Neural cell (in vitro differentiated cells): Measurements from ENCODE around the gene BRIX1. TPM values are rescaled to one million over a fixed set of nuclear protein-coding genes. Genes with fewer than 3 reads are reported as not detected.

ENCODE experiments used
- H2AFZ ChIP-seq: fragments of 200-600, 300-800 bp; sonication (generic), shearing (Covaris generic); 2 replicates; pipeline ENCODE4 v1.6.0; 2014; ENCODE audit warnings: low read depth, mild to moderate bottlenecking, antibody characterized with exemption, low read length, moderate library complexity
- H3F3A ChIP-seq: fragments of 200-600 bp; shearing (Covaris generic); 2 replicates; pipeline ENCODE4 v1.6.1; 2016; ENCODE audit warnings: mild to moderate bottlenecking, moderate library complexity, mixed read lengths, antibody characterized with exemption, low read length; ENCODE audit not compliant: insufficient read depth, poor library complexity, severe bottlenecking
- H3K27ac ChIP-seq: fragments of 200-600, 300-800 bp; sonication (generic), shearing (Covaris generic); 2 replicates; pipeline ENCODE4 v1.5.1; 2014; ENCODE audit warnings: mild to moderate bottlenecking, low read length, moderate library complexity
- H3K27me3 ChIP-seq: fragments of 300-800, 200-600 bp; sonication (generic), shearing (Covaris generic); 2 replicates; pipeline ENCODE4 v1.6.0; 2014; ENCODE audit warnings: mild to moderate bottlenecking, low read depth, low read length, moderate library complexity; ENCODE audit not compliant: insufficient read depth
- H3K36me3 ChIP-seq: fragments of 300-800, 200-600 bp; sonication (generic), shearing (Covaris generic); 2 replicates; pipeline ENCODE4 v1.5.1; 2014; ENCODE audit warnings: mild to moderate bottlenecking, antibody characterized with exemption, low read length, moderate library complexity; ENCODE audit not compliant: insufficient read depth
- H3K4me2 ChIP-seq: fragments of 300-800, 200-600 bp; sonication (generic), shearing (Covaris generic); 2 replicates; pipeline ENCODE4 v1.6.0; 2014; ENCODE audit warnings: mild to moderate bottlenecking, low read length
- H3K4me3 ChIP-seq: fragments of 300-800, 200-600 bp; sonication (generic), shearing (Covaris generic); 2 replicates; pipeline ENCODE4 v1.5.1; 2014; ENCODE audit warnings: mild to moderate bottlenecking, low read length, moderate library complexity
- H3K79me2 ChIP-seq: fragments of 200-600 bp; shearing (Covaris generic); replicated peaks from 2 replicates; pipeline ENCODE4 v1.6.0; 2014; ENCODE audit warnings: mild to moderate bottlenecking, low read length, moderate library complexity; ENCODE audit not compliant: insufficient read depth
- H3K9ac ChIP-seq: fragments of 300-800, 200-600 bp; sonication (generic), shearing (Covaris generic); 2 replicates; pipeline ENCODE4 v1.6.1; 2016; ENCODE audit warnings: mild to moderate bottlenecking, low read length, mixed read lengths
- H3K9me2 ChIP-seq: fragments of 200-600 bp; shearing (Covaris generic); 2 replicates; pipeline ENCODE4 v1.6.1; 2016; ENCODE audit warnings: mild to moderate bottlenecking, low read length, mixed read lengths; ENCODE audit not compliant: insufficient read depth
- H3K9me3 ChIP-seq: fragments of 200-600, 300-800 bp; sonication (generic), shearing (Covaris generic); 2 replicates; pipeline ENCODE4 v1.6.1; 2016; ENCODE audit warnings: mild to moderate bottlenecking, mixed run types, low read length, moderate library complexity, mixed read lengths
- H4K20me1 ChIP-seq: fragments of 200-600 bp; shearing (Covaris generic); 2 replicates; pipeline ENCODE4 v1.6.1; 2016; ENCODE audit warnings: mild to moderate bottlenecking, mixed run types; ENCODE audit not compliant: insufficient read depth
- EP300 ChIP-seq: fragments of 450-650 bp; conservative IDR thresholded peaks from 2 replicates; pipeline ENCODE4 v1.6.1; 2014; ENCODE audit warnings: antibody characterized with exemption, mild to moderate bottlenecking, moderate library complexity; ENCODE audit not compliant: poor library complexity, severe bottlenecking
- EZH2 ChIP-seq: fragments of 200-600, 300-800 bp; shearing (Covaris generic), sonication (generic); IDR thresholded peaks from 2 replicates; pipeline ENCODE4 v1.6.1; 2014; ENCODE audit warnings: antibody characterized with exemption, low read length, borderline replicate concordance, mild to moderate bottlenecking; ENCODE audit not compliant: insufficient read depth, poor library complexity, severe bottlenecking
- MXI1 ChIP-seq: fragments of 450-650 bp; conservative IDR thresholded peaks from 2 replicates; pipeline ENCODE4 v1.6.1; 2014; ENCODE audit warnings: antibody characterized with exemption, mild to moderate bottlenecking; ENCODE audit not compliant: poor library complexity, severe bottlenecking
- POLR2AphosphoS5 ChIP-seq: IDR thresholded peaks from 2 replicates; pipeline ENCODE4 v1.6.1; 2012
- RAD21 ChIP-seq: fragments of 450-650 bp; conservative IDR thresholded peaks from 2 replicates; pipeline ENCODE4 v1.6.1; 2014; ENCODE audit warnings: antibody characterized with exemption, mild to moderate bottlenecking, moderate library complexity
- SMC3 ChIP-seq: fragments of 450-650 bp; conservative IDR thresholded peaks from 2 replicates; pipeline ENCODE4 v1.6.1; 2014; ENCODE audit warnings: antibody characterized with exemption, mild to moderate bottlenecking, moderate library complexity; ENCODE audit not compliant: poor library complexity
- TAF1 ChIP-seq: IDR thresholded peaks from 2 replicates; pipeline ENCODE4 v1.6.1; 2012; ENCODE audit warnings: low read depth
- polyA plus RNA-seq: library from polyadenylated mRNA; depleted of rRNA; stranded (reverse); fragments of >200 nt; gene quantifications from 2 replicates; pipeline ENCODE4 v1.2.3, GENCODE V29; 2014
- TF ChIP-seq, protein P1 (sequence below): IDR thresholded peaks from 2 replicates; pipeline ENCODE4 v1.6.1; 2012; ENCODE audit warnings: borderline replicate concordance
- TF ChIP-seq, protein P2 (sequence below): fragments of 450-650 bp; IDR thresholded peaks from 2 replicates; pipeline ENCODE4 v1.5.1; 2014; ENCODE audit warnings: antibody characterized with exemption, mild to moderate bottlenecking, moderate library complexity; ENCODE audit not compliant: poor library complexity, severe bottlenecking

BRIX1 gene
- polyA plus RNA-seq, 1 donor from 2014 or later: 24.9 TPM

DNA sequence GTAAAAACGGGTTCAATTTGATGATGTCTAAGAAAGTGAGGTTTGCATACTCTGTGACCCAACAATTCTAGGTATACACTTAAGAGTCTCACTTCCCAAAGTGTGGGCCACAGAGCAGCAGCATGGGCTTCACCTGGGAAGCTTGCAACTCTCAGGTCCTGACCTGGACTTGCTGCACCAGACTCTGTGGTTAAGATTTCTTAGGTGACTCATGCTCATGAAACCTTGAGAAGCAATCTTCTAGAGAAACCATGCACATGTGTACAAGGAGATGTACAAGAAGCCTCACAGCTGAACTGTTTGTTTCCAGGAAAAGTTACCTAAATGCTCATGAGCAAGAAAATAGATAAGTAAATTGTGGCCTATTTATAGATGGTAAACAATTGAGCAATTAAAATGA is 43.8 kb downstream of the BRIX1 start:
- Histone ChIP-seq H3K9me3 (no peaks in the 10 kb centered on the region), H3F3A (no peaks in the 10 kb centered on the region), H3K27ac (no peak overlapping the region), H4K20me1 (no peaks in the 10 kb centered on the region), H3K36me3 (no peaks in the 10 kb centered on the region), H3K4me2 (no peak overlapping the region), H3K9me2 (no peaks in the 10 kb centered on the region), H3K79me2 (no peaks in the 10 kb centered on the region), H2AFZ (no peak overlapping the region), H3K4me3 (no peak overlapping the region), H3K27me3 (no peaks in the 10 kb centered on the region), H3K9ac (no peak overlapping the region)
- TF ChIP-seq, protein P1, sequence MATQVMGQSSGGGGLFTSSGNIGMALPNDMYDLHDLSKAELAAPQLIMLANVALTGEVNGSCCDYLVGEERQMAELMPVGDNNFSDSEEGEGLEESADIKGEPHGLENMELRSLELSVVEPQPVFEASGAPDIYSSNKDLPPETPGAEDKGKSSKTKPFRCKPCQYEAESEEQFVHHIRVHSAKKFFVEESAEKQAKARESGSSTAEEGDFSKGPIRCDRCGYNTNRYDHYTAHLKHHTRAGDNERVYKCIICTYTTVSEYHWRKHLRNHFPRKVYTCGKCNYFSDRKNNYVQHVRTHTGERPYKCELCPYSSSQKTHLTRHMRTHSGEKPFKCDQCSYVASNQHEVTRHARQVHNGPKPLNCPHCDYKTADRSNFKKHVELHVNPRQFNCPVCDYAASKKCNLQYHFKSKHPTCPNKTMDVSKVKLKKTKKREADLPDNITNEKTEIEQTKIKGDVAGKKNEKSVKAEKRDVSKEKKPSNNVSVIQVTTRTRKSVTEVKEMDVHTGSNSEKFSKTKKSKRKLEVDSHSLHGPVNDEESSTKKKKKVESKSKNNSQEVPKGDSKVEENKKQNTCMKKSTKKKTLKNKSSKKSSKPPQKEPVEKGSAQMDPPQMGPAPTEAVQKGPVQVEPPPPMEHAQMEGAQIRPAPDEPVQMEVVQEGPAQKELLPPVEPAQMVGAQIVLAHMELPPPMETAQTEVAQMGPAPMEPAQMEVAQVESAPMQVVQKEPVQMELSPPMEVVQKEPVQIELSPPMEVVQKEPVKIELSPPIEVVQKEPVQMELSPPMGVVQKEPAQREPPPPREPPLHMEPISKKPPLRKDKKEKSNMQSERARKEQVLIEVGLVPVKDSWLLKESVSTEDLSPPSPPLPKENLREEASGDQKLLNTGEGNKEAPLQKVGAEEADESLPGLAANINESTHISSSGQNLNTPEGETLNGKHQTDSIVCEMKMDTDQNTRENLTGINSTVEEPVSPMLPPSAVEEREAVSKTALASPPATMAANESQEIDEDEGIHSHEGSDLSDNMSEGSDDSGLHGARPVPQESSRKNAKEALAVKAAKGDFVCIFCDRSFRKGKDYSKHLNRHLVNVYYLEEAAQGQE: no peak
- no peak for TF ChIP-seq EZH2

DNA sequence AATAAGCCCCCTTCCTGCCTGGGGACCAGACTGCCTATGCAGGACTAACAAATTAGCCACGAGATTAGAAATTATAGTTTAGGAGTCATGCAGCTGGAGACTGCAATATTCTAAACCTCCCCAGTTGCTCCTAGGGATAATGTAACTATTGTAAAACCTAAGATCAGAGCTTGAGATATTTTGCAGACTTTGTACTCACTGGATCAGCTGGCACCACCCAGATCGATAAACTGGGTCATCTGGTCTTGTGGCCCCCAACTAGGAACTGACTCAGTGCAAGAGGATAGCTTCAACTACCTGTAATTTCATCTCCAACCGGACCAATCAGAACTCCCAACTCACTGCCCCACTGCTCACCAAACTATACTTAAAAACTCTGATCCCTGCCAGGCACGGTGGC is 52.0 kb downstream of the BRIX1 start:
- H3K79me2 ChIP-seq: no peaks in the 10 kb centered on the region
- no peaks in the 10 kb centered on the region for H4K20me1 ChIP-seq
- H3K9me2 ChIP-seq: no peaks in the 10 kb centered on the region
- H3K9me3 ChIP-seq: no peaks in the 10 kb centered on the region
- H3K27me3 ChIP-seq: no peaks in the 10 kb centered on the region
- H2AFZ ChIP-seq: no peak overlapping the region
- no peaks in the 10 kb centered on the region for H3K36me3 ChIP-seq
- no peaks in the 10 kb centered on the region for H3F3A ChIP-seq
- no peak overlapping the region for H3K4me3 ChIP-seq
- H3K9ac ChIP-seq: no peak overlapping the region
- H3K4me2 ChIP-seq: no peak overlapping the region
- TF ChIP-seq SMC3 (no peak), MXI1 (no peak), EP300 (no peak), RAD21 (no peak), EZH2 (no peak), TAF1 (no peak), POLR2AphosphoS5 (no peak)
- TF ChIP-seq, protein P2, sequence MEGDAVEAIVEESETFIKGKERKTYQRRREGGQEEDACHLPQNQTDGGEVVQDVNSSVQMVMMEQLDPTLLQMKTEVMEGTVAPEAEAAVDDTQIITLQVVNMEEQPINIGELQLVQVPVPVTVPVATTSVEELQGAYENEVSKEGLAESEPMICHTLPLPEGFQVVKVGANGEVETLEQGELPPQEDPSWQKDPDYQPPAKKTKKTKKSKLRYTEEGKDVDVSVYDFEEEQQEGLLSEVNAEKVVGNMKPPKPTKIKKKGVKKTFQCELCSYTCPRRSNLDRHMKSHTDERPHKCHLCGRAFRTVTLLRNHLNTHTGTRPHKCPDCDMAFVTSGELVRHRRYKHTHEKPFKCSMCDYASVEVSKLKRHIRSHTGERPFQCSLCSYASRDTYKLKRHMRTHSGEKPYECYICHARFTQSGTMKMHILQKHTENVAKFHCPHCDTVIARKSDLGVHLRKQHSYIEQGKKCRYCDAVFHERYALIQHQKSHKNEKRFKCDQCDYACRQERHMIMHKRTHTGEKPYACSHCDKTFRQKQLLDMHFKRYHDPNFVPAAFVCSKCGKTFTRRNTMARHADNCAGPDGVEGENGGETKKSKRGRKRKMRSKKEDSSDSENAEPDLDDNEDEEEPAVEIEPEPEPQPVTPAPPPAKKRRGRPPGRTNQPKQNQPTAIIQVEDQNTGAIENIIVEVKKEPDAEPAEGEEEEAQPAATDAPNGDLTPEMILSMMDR: no peak
- TF ChIP-seq, protein P1: no peak
- H3K27ac ChIP-seq: no peak overlapping the region
